Spinal cord (tissue), 10 donors: Measurements from ENCODE around the gene TBC1D1. TPM values are rescaled to one million over a fixed set of nuclear protein-coding genes. Genes with fewer than 3 reads are reported as not detected.
A peak's percentile ranks its signal among the peaks of the same experiment; 100 is the strongest.

Experiments used
- DNase-seq, 6 donors: peaks; one replicate each; pipeline versions ENCODE4 v3.0.0 to v3.0.0-alpha.2; 2013 to 2015; ENCODE audit warnings: low spot score in 6 of 6, low read depth in 4 of 6
- H3K27ac ChIP-seq: one replicate; pipeline ENCODE4 v1.5.1; 2013; ENCODE audit warnings: low read depth, low read length, control low read depth
- H3K27me3 ChIP-seq: one replicate; pipeline ENCODE4 v1.6.1; 2013; ENCODE audit warnings: low read length; ENCODE audit not compliant: control insufficient read depth, insufficient read depth
- H3K36me3 ChIP-seq: one replicate; pipeline ENCODE4 v1.6.1; 2013; ENCODE audit warnings: low read length; ENCODE audit not compliant: control insufficient read depth, insufficient read depth
- H3K4me1 ChIP-seq: one replicate; pipeline ENCODE4 v1.6.1; 2013; ENCODE audit warnings: low read length; ENCODE audit not compliant: control insufficient read depth, insufficient read depth
- H3K4me3 ChIP-seq: one replicate; pipeline ENCODE4 v1.5.1; 2013; ENCODE audit warnings: low read depth, low read length, control low read depth
- H3K9me3 ChIP-seq: one replicate; pipeline ENCODE4 v1.6.1; 2013; ENCODE audit warnings: low read length; ENCODE audit not compliant: control insufficient read depth, insufficient read depth
- WGBS: methylation state at CpG from one replicate; pipeline ENCODE4 v1.1.5; 2013; ENCODE audit warnings: missing lambda C conversion rate; ENCODE audit not compliant: insufficient coverage; 5-methylcytosine and 5-hydroxymethylcytosine counted together
- polyA plus RNA-seq, 2 donors: library from polyadenylated mRNA; unstranded; fragments of 120-200 nt; gene quantifications; one replicate each; pipeline ENCODE4 v1.2.1, GENCODE V29; 2013; ENCODE audit not compliant: insufficient read length in 2 of 2
- total RNA-seq, 2 donors: library from RNA; depleted of rRNA in 1 of 2; stranded (reverse); fragments of 120-200 nt in 1 of 2; fragments of >200 nt in 1 of 2; gene quantifications; one replicate each; pipeline versions ENCODE4 v1.2.3 to v1.2.4, GENCODE V29; 2013 to 2014
- donor health status: healthy.

The TBC1D1 gene
- total and polyA plus RNA-seq, 4 donors: 49.0 to 59.0 (median 53.9) TPM

- no peak for DNase-seq
- no peak overlapping the region for H3K4me3 ChIP-seq
- 90% methylated on average over 2 of the region's 5 CpGs for WGBS
- no peaks in the 10 kb centered on the region for H3K27me3 ChIP-seq
- no peaks in the 10 kb centered on the region for H3K9me3 ChIP-seq
- peaks cover 5% of the 10 kb centered on the region for H3K4me1 ChIP-seq
- peaks cover 10% of the 10 kb centered on the region for H3K36me3 ChIP-seq
- no peak overlapping the region for H3K27ac ChIP-seq
Observed at GRCh38 chr4:38065900-38066299, 175.0 kb downstream of the TBC1D1 start.

GRCh38 chr4:38067499-38067898, 176.6 kb downstream of the TBC1D1 start:
- Histone ChIP-seq H3K4me3 (no peak overlapping the region), H3K4me1 (peaks cover 3% of the 10 kb centered on the region), H3K9me3 (no peaks in the 10 kb centered on the region), H3K27ac (no peak overlapping the region), H3K36me3 (peaks cover 10% of the 10 kb centered on the region), H3K27me3 (no peaks in the 10 kb centered on the region)
- DNase-seq: no peak
- 85% methylated on average over 4 of the region's 7 CpGs for WGBS

GRCh38 chr4:38068107-38068506, 177.2 kb downstream of the TBC1D1 start:
- H3K36me3 ChIP-seq: peaks cover 10% of the 10 kb centered on the region
- no peak overlapping the region for H3K4me3 ChIP-seq
- no peak overlapping the region for H3K27ac ChIP-seq
- WGBS: 94% methylated on average over 5 of the region's 7 CpGs
- peaks cover 3% of the 10 kb centered on the region for H3K4me1 ChIP-seq
- H3K27me3 ChIP-seq: no peaks in the 10 kb centered on the region
- DNase-seq: no peak
- H3K9me3 ChIP-seq: no peaks in the 10 kb centered on the region

GRCh38 chr4:38069271-38069760, 178.4 kb downstream of the TBC1D1 start:
- H3K4me3 ChIP-seq: no peak overlapping the region
- peaks cover 9% of the 10 kb centered on the region for H3K36me3 ChIP-seq
- 57% methylated on average over 4 of the region's 6 CpGs for WGBS
- no peaks in the 10 kb centered on the region for H3K27me3 ChIP-seq
- DNase-seq: peak in 1 of 6 donors; percentile 64
- peaks cover 1% of the 10 kb centered on the region for H3K4me1 ChIP-seq
- H3K9me3 ChIP-seq: no peaks in the 10 kb centered on the region
- no peak overlapping the region for H3K27ac ChIP-seq

GRCh38 chr4:38071801-38072431, 181.0 kb downstream of the TBC1D1 start:
- H3K27me3 ChIP-seq: no peaks in the 10 kb centered on the region
- no CpG with 5 or more reads among the region's 7 CpGs for WGBS
- H3K9me3 ChIP-seq: no peaks in the 10 kb centered on the region
- H3K27ac ChIP-seq: no peak overlapping the region
- no peak overlapping the region for H3K4me3 ChIP-seq
- no peaks in the 10 kb centered on the region for H3K4me1 ChIP-seq
- peaks cover 6% of the 10 kb centered on the region for H3K36me3 ChIP-seq
- DNase-seq: no peak

GRCh38 chr4:38072578-38072977, 181.7 kb downstream of the TBC1D1 start:
- WGBS: no CpG with 5 or more reads among the region's 3 CpGs
- Histone ChIP-seq H3K36me3 (peaks cover 7% of the 10 kb centered on the region), H3K4me3 (no peak overlapping the region), H3K9me3 (no peaks in the 10 kb centered on the region), H3K27ac (no peak overlapping the region), H3K27me3 (no peaks in the 10 kb centered on the region), H3K4me1 (no peaks in the 10 kb centered on the region)
- DNase-seq: no peak

- WGBS: 100% methylated on average over 2 of the region's 4 CpGs
- H3K4me3 ChIP-seq: no peak overlapping the region
- H3K9me3 ChIP-seq: no peaks in the 10 kb centered on the region
- H3K27me3 ChIP-seq: no peaks in the 10 kb centered on the region
- H3K4me1 ChIP-seq: peaks cover under 1% of the 10 kb centered on the region
- H3K36me3 ChIP-seq: peaks cover 3% of the 10 kb centered on the region
- no peak for DNase-seq
- no peak overlapping the region for H3K27ac ChIP-seq
Observed at GRCh38 chr4:38073596-38074234, 182.8 kb downstream of the TBC1D1 start.

- 94% methylated on average over 3 of the region's 6 CpGs for WGBS
- no peaks in the 10 kb centered on the region for H3K27me3 ChIP-seq
- peak overlapping the region; percentile 18 for H3K27ac ChIP-seq
- peaks cover 3% of the 10 kb centered on the region for H3K4me1 ChIP-seq
- no peak overlapping the region for H3K4me3 ChIP-seq
- peaks cover 6% of the 10 kb centered on the region for H3K36me3 ChIP-seq
- DNase-seq: no peak
- H3K9me3 ChIP-seq: no peaks in the 10 kb centered on the region
Observed at GRCh38 chr4:38075370-38076152, 184.7 kb downstream of the TBC1D1 start.

- Histone ChIP-seq H3K27me3 (no peaks in the 10 kb centered on the region), H3K27ac (no peak overlapping the region), H3K4me1 (peaks cover 7% of the 10 kb centered on the region), H3K9me3 (no peaks in the 10 kb centered on the region), H3K36me3 (peaks cover 8% of the 10 kb centered on the region), H3K4me3 (no peak overlapping the region)
- no peak for DNase-seq
- WGBS: 92% methylated on average over 2 of the region's 6 CpGs
Observed at GRCh38 chr4:38076153-38076669, 185.3 kb downstream of the TBC1D1 start.
